Measurements from ENCODE around the gene TRMT61A.
"Not testable (repeated sequence)": the region's sequence is repeated elsewhere in the genome, so short reads cannot be mapped to it uniquely, and the experiment has no call there.

Gene TRMT61A

GRCh38 chr14:103522649-103523574, 6.1 kb upstream of the TRMT61A start, which contains the start of gene CKB:
CKB (minus strand) TSS chr14:103522830; CDS start chr14:103522493, 337 bp downstream.
- DNase-seq (ENCODE audit: low read depth) = no peak

DNA sequence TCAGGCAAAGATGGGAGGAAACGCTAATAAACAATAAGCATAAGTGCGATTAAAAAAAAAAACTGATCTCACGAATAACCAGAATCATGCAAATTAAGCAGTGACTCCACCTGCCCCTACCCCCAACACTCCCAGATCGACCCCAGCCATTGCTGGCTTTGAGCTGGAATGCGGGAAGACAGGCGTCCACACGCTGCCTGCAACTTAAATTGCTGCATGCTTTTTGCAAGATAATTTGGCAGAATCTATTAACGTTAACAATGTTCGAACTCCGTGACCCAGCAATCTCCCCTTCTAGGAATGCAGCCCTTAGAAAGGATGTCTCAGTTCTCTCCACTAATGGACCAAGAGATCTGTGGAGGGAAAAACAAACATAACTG, 5.4 kb upstream of the TRMT61A start:
- DNase-seq (ENCODE audit: low read depth) = no peak

DNA sequence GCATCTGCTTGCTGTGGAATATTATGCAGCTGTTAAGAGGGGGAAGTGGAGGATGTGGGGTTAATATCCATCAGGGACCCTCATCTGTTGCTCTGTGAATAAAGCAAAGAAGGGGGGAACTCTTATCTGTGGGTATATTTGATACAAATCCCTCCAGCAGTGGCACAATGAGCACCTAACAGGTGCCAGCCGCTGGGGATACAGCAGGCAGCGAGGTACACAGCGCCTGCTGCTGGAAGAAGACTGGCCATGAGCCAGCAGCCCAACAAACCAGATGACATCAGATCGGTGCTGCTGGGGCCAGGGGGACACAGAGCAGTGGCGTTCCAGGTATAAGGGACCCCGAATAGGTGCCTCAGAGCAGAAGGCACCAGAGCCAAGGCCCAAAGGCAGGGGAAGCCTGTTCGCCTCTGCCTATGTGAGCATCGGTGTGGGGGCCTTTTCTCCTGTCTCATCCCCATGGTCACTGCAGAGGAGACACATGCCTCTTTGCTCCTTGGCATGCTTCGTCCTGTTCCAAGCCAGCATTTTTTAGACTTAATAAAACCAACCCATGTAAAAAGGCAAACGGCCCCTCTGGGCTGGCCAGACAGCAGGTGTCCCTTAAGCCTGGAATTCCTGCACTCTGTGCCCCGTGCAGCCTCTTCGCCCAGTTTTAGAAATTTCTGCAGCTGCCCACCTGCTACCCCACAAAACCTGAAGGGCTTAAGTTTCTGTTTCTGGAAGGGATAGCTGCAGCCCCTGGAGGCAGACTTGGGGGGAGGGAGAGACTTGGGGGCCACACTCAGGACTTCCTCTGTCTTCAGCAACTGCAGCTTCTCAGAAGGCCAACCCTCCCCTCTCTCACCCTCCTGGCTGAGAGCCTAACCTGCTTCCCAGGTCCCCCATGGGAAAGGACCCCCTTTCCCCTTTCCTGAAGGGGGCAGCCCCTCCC, 4.7 kb upstream of the TRMT61A start:
- no peak for DNase-seq (ENCODE audit: low read depth)

DNA sequence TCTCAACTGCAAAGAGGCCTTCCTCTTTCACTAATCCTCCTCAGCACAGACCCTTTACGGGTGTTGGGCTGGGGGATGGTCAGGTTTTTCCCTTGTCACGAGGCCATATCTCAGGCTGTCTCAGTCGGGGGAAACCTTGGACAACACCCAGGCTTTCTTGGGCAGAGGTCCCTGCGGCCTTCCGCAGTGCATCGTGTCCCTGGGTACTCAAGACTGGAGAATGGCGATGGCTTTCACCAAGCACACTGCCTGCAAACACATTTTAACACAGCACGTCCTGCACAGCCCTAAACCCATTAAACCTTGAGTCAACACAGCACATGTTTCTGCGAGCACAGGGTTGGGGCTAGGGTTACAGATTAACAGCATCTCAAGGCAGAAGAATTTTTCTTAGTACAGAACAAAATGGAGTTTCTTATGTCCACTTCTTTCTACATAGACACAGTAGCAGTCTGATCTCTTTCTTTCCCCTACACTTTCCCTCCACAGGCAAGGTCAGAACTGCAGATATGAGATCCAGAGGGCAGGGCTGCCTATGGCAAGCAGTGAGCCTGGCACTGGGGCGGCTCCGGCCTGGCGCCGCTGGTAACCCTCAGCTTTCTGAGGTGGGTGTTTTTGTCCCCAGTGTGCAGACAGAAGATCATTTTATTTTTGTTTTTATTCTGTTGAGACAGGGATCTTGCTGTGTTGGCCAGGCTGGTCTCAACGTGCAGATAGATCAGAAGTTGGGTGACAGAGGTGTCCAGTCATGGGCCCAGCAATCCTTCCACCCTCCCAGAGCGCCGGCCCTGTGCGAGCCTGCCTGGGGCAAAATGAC, 3.4 kb upstream of the TRMT61A start:
- not testable (repeated sequence) for DNase-seq (ENCODE audit: low read depth)

DNA sequence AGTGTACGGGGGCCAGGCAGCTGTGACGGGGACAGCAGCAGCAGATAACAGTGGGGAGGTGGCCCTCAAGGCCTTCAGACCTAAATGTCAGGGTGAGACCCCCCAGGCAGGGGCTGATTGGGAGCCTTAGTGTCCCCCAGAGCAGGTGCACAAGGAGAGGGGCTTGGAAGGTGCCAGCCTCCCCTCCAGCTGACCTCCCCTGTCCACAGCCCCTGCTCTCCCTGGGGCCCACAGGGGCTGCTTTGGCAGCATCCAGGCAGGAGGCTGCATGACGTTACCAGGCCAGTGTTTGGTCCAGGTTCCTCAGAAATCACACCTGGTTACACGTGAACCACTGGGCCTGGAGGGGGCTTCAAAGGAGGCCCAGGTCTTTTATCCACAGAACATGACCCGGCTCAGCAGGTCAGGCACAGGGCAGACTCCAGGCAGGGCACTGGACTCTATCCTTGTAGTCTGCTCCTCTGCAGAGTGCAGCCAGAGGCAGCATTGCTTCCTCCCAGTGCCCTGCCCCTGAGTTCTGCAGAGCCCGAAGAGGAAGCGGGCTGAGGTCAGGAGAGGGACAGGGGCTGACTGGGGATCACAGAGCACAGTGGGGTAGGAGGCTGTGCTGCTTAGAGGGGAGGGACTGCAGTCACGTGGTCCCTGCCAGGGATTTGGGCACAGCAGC, 2.6 kb upstream of the TRMT61A start:
- DNase-seq (ENCODE audit: low read depth) = no peak

DNA sequence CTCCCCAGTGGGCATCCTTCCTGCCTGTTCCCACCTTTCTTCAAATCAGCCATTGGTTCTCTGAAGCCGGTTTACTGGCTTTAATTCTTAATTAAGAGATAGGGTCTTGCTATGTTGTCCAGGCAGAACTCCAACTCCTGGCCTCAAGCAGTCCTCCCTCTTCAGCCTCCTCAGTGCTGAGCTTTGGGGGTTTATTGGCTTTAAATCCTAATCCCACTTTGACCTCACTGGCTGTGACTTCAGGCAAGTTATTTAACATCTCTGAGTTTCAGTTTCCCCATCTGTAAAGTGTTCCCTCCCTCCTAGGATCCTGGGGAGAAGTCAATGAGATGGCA, 2.1 kb upstream of the TRMT61A start:
- no peak for DNase-seq (ENCODE audit: low read depth)

- no peak for DNase-seq (ENCODE audit: low read depth)
Observed at GRCh38 chr14:103527408-103528145, 1.4 kb upstream of the TRMT61A start.

- no peak for DNase-seq (ENCODE audit: low read depth)
Observed at GRCh38 chr14:103528146-103528586, 830 bp upstream of the TRMT61A start.

DNA sequence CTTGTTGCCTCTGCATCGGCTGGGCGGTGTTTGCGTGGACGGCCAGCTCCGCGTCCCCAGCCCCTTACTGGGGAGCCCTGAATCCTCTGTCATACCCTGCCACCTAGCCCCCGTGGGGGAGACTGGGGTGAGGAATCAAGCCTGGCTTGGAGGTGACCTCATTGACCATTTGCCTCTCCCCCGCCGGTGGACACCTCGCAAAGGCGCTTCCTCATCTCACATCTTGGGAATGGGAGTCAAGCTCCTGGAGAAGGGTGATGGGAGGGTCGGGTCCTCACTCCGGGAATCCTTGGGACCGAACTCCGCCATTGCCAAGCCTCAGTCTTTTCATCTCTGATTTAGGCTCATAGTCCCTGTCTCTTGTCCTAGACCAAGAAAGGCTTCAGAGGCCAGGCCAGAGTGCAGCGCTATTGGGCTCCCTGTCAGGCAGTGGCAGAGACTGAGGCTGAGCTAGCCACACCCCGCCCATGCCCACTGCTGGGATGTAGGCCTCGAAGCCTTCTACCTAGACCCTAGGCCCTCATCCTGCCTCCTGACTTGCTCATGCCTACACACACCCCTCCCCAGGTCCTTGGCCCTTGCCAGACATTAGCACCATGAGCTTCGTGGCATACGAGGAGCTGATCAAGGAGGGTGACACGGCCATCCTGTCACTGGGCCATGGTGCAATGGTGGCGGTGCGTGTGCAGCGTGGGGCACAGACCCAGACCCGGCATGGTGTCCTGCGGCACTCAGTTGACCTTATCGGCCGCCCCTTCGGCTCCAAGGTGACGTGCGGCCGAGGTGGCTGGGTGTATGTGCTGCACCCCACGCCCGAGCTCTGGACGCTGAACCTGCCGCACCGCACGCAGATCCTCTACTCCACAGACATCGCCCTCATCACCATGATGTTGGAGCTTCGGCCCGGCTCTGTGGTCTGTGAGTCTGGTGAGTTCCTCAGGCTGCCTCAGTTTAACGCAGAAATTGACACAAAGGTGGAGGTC, 678 bp downstream of the TRMT61A start:
- no peak for DNase-seq (ENCODE audit: low read depth)

- DNase-seq (ENCODE audit: low read depth) = no peak
Observed at GRCh38 chr14:103530390-103530789, 1.4 kb downstream of the TRMT61A start.

GRCh38 chr14:103530831-103531230, 1.8 kb downstream of the TRMT61A start:
- DNase-seq (ENCODE audit: low read depth) = no peak

DNA sequence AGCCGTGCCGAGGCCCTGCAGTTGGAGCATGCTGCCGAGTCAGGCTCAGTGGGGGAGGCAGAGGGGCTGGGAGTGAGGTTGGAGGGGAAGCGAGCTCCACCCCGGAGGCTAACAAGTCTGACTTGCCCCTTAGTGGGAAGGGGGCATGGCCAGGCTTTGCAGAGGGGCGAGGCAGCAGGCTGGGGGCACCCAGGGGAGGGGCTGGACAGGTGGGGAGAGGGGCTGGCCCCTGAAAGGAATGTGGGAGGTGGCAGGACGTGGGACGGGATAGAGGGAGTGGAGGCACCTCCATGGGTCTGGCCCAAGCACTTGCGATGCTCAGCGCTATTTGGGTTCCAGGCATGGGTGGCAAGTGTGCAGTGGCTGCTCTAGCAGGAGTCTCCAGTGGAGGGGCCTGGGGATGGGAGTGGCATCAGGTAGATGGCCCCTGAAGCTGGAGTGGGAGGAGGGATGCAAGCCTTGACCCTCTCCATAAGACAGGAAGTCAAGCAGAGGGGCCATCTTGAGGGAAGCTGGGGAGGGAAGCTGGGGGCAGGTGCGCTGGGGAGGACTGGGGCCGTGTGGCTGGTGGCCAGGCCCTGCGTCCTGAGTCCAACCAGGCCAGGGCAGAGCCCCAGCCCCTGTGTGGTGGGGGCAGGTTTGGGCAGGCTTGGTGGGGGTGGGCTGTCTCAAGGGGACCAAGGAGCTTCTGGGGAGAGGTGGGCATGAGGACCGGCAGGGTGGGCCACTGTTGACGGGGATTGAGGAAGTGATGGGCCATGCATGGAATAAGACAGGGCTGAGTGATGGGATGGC, 2.6 kb downstream of the TRMT61A start:
- DNase-seq (ENCODE audit: low read depth) = no peak

- no peak for DNase-seq (ENCODE audit: low read depth)
Observed at GRCh38 chr14:103532216-103533136, 3.5 kb downstream of the TRMT61A start.

GRCh38 chr14:103533137-103533998, 4.4 kb downstream of the TRMT61A start:
- no peak for DNase-seq (ENCODE audit: low read depth)

GRCh38 chr14:103533999-103534575, 5.1 kb downstream of the TRMT61A start:
- no peak for DNase-seq (ENCODE audit: low read depth)

DNA sequence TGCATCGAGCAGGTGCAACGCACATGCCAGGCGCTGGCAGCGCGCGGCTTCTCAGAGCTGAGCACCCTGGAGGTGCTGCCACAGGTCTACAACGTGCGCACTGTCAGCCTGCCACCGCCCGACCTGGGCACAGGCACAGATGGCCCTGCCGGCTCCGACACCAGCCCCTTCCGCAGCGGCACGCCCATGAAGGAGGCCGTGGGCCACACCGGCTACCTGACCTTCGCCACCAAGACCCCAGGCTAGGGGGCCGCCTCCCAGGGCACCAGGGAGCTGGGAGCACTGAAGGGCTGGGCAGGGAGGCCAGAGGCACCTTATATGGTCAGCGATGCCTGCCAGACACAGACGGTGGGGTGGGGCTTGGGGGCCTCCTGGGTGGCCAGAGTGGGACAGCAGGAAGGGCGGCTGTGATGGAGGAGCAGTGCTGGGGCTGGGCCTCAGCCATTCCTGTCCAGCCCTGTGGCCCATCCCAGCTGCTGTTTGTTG, 5.6 kb downstream of the TRMT61A start:
- no peak for DNase-seq (ENCODE audit: low read depth)
